K562 (cell line): ENCODE measurements around the gene LILRB3. TPM values are rescaled to one million over a fixed set of nuclear protein-coding genes. Genes with fewer than 3 reads are reported as not detected.

Experiments
- ATF1 ChIP-seq, 2 experiments: fragments of 450-650 bp in 1 of 2; IDR thresholded peaks; 2 replicates each; pipeline ENCODE4 v1.6.1; 2016; ENCODE audit warnings: missing compliant biosample characterization in 1 of 2, missing genetic modification characterization in 1 of 2
- CBFB ChIP-seq: sonication (generic); formaldehyde crosslinking; IDR thresholded peaks from 2 replicates; pipeline ENCODE4 v1.4.0; 2020; ENCODE audit warnings: mild to moderate bottlenecking, missing genetic modification reagents
- CCNT2 ChIP-seq: IDR thresholded peaks from 2 replicates; pipeline ENCODE4 v1.6.1; 2011; ENCODE audit warnings: borderline replicate concordance, low read depth, mild to moderate bottlenecking, moderate library complexity, mixed read lengths, low read length; ENCODE audit not compliant: insufficient read length; ENCODE audit errors: extremely low read depth
- FOXK2 ChIP-seq, 2 experiments: fragments of 450-650 bp; IDR thresholded peaks in 1 of 2; conservative IDR thresholded peaks in 1 of 2; 2 replicates each; pipeline ENCODE4 v1.6.1; 2016; ENCODE audit warnings: low read depth in 2 of 2, mild to moderate bottlenecking in 1 of 2
- FOXM1 ChIP-seq, 2 experiments: fragments of 450-650 bp in 1 of 2; sonication (generic) in 1 of 2; formaldehyde crosslinking in 1 of 2; IDR thresholded peaks; 2 replicates each; pipeline versions ENCODE4 v1.6.1 to v1.9.0; 2017 to 2022; ENCODE audit warnings: low read depth in 2 of 2, mild to moderate bottlenecking in 2 of 2, missing genetic modification reagents in 1 of 2, moderate library complexity in 1 of 2
- GMEB1 ChIP-seq: fragments of 250-450 bp; sonication (Bioruptor Pico); IDR thresholded peaks from 2 replicates; pipeline ENCODE4 v1.4.0; 2020; ENCODE audit warnings: mild to moderate bottlenecking
- GTF2E2 ChIP-seq: fragments of 200-800 bp; sonication (Bioruptor generic); IDR thresholded peaks from 2 replicates; pipeline ENCODE4 v1.6.1; 2016; ENCODE audit warnings: missing genetic modification characterization, missing compliant biosample characterization
- HNRNPLL ChIP-seq: fragments of 200-400 bp; formaldehyde crosslinking; IDR thresholded peaks from 2 replicates; pipeline ENCODE4 v1.6.1; 2017; ENCODE audit warnings: low read length, low read depth, mild to moderate bottlenecking; ENCODE audit not compliant: poor library complexity, severe bottlenecking
- KDM2B ChIP-seq: fragments of 250-450 bp; sonication (Bioruptor Pico); IDR thresholded peaks from 2 replicates; pipeline ENCODE4 v1.8.0; 2021; ENCODE audit warnings: mild to moderate bottlenecking, moderate library complexity
- KLF6 ChIP-seq: fragments of 250-450 bp; sonication (Bioruptor Pico); IDR thresholded peaks from 2 replicates; pipeline ENCODE4 v1.4.0; 2020; ENCODE audit warnings: mild to moderate bottlenecking, moderate library complexity, borderline replicate concordance
- SAFB ChIP-seq: fragments of 200-400 bp; formaldehyde crosslinking; IDR thresholded peaks from 2 replicates; pipeline ENCODE4 v1.6.1; 2017; ENCODE audit warnings: low read depth, low read length, borderline replicate concordance
- SMAD4 ChIP-seq: fragments of 250-450 bp; sonication (Bioruptor Pico); conservative IDR thresholded peaks from 2 replicates; pipeline ENCODE4 v1.8.0; 2021; ENCODE audit warnings: inconsistent platforms, mild to moderate bottlenecking, moderate library complexity
- SMC3 ChIP-seq: conservative IDR thresholded peaks from 2 replicates; pipeline ENCODE4 v1.6.1; 2011; ENCODE audit warnings: low read depth, low read length, improper control_type of control experiment; ENCODE audit not compliant: insufficient read depth
- THRAP3 ChIP-seq: fragments of 450-650 bp; IDR thresholded peaks from 2 replicates; pipeline ENCODE4 v1.6.1; 2016; ENCODE audit warnings: mild to moderate bottlenecking, inconsistent platforms, borderline replicate concordance
- VEZF1 ChIP-seq: fragments of 200-800 bp; sonication (Bioruptor generic); IDR thresholded peaks from 2 replicates; pipeline ENCODE4 v1.6.1; 2017; ENCODE audit warnings: missing genetic modification characterization, missing compliant biosample characterization
- ZBTB17 ChIP-seq: fragments of 450-650 bp; formaldehyde crosslinking; IDR thresholded peaks from 2 replicates; pipeline ENCODE4 v1.4.0; 2020; ENCODE audit warnings: mild to moderate bottlenecking
- ZNF121 ChIP-seq: sonication (generic); formaldehyde crosslinking; conservative IDR thresholded peaks from 2 replicates; pipeline ENCODE4 v1.8.0; 2022; ENCODE audit warnings: missing genetic modification reagents
- ZNF133 ChIP-seq: fragments of 250-450 bp; sonication (Bioruptor Pico); IDR thresholded peaks from 2 replicates; pipeline ENCODE4 v1.4.0; 2020; ENCODE audit warnings: mild to moderate bottlenecking
- ZNF263 ChIP-seq: sonication (generic); formaldehyde crosslinking; IDR thresholded peaks from 2 replicates; pipeline ENCODE4 v1.8.0; 2022; ENCODE audit warnings: mild to moderate bottlenecking, missing genetic modification reagents, borderline replicate concordance
- ZNF316 ChIP-seq: fragments of 450-650 bp; IDR thresholded peaks from 2 replicates; pipeline ENCODE4 v1.6.1; 2016
- ZNF431 ChIP-seq: sonication (generic); formaldehyde crosslinking; IDR thresholded peaks from 2 replicates; pipeline ENCODE4 v1.8.0; 2022; ENCODE audit warnings: mild to moderate bottlenecking, missing genetic modification reagents
- ZNF586 ChIP-seq: fragments of 450-650 bp; formaldehyde crosslinking; conservative IDR thresholded peaks from 2 replicates; pipeline ENCODE4 v1.4.0; 2020; ENCODE audit warnings: mild to moderate bottlenecking, moderate library complexity
- ZNF589 ChIP-seq: fragments of 200-800 bp; sonication (Bioruptor generic); IDR thresholded peaks from 2 replicates; pipeline ENCODE4 v1.6.1; 2016; ENCODE audit warnings: low read depth, missing genetic modification characterization, missing compliant biosample characterization
- polyA plus RNA-seq, 8 experiments: library from polyadenylated mRNA; depleted of rRNA in 4 of 8; stranded (reverse) in 5 of 8; unstranded in 3 of 8; fragments of >200 nt; fragmentation: Nextera tagmentation in 2 of 8; fragmentation: Illumina TruSeq in 1 of 8; extraction: Ambion mirVana in 2 of 8; extraction: Trizol in 1 of 8; gene quantifications; 2 replicates each; pipeline versions ENCODE4 v1.2.1 to v1.2.3, GENCODE V29; 2011 to 2014; ENCODE audit warnings: inconsistent platforms in 1 of 8, missing spikeins in 1 of 8
- total RNA-seq, 7 experiments: library from RNA; depleted of rRNA in 6 of 7; stranded (reverse); fragments of >200 nt in 6 of 7; fragmentation: Illumina TruSeq in 2 of 7; extraction: Trizol in 2 of 7; gene quantifications; 2 replicates each; pipeline versions ENCODE4 v1.2.1 to v1.2.3, GENCODE V29; 2011 to 2021; ENCODE audit warnings: low replicate concordance in 1 of 7

LILRB3 gene
- total and polyA plus RNA-seq, 9 of the 15 experiments (the other 6 are each of a cell fraction or from before 2014, with no cell fraction given), result 0.01 to 0.09 TPM; not detected in 7

GRCh38 chr19:54188215-54188871, 34.5 kb downstream of the LILRB3 start (continued):
- 0 out of 2 replicates have a peak, but pooled peaks have one; percentile 19 for TF ChIP-seq ZNF589 (CRISPR knock-in tag)
- peak; percentile 99 for TF ChIP-seq VEZF1 (CRISPR knock-in tag)
- no peak for TF ChIP-seq ZNF263 (CRISPR knock-in tag)
- TF ChIP-seq KDM2B (CRISPR knock-in tag), result no peak
- no peak for TF ChIP-seq ZBTB17 (CRISPR knock-in tag)
- no peak for TF ChIP-seq THRAP3
- peak; percentile 81 for TF ChIP-seq FOXM1 (IDR thresholded peaks at IDR 0.05; ENCODE audit: low read depth)
- TF ChIP-seq FOXM1 (CRISPR knock-in tag; IDR thresholded peaks at IDR 0.05; ENCODE audit: low read depth), result no peak
- no peak for TF ChIP-seq GMEB1 (CRISPR knock-in tag)
- TF ChIP-seq ZNF586 (CRISPR knock-in tag), result no peak
- TF ChIP-seq ATF1 (CRISPR knock-in tag; IDR thresholded peaks at IDR 0.05), result no peak
- TF ChIP-seq ATF1 (tag; IDR thresholded peaks at IDR 0.05), result peak; percentile 47; the same call in 1 of the 2 replicates
- no peak for TF ChIP-seq ZNF121 (CRISPR knock-in tag)
- no peak for TF ChIP-seq SAFB
- TF ChIP-seq CBFB (CRISPR knock-in tag), result no peak
- TF ChIP-seq CCNT2, result peak; percentile 51
- peak; percentile 24; the same call in 1 of the 2 replicates for TF ChIP-seq SMAD4 (CRISPR knock-in tag)
- TF ChIP-seq ZNF316, result no peak
- TF ChIP-seq ZNF133 (CRISPR knock-in tag), result no peak
- no peak for TF ChIP-seq ZNF431 (CRISPR knock-in tag)
- no peak for TF ChIP-seq FOXK2 (conservative IDR thresholded peaks at IDR 0.05 in 1 of 2, IDR thresholded peaks at IDR 0.05 in 1 of 2; ENCODE audit: low read depth in 2 of 2)
- TF ChIP-seq KLF6 (CRISPR knock-in tag), result no peak
- no peak for TF ChIP-seq SMC3
- peak; percentile 42; the same call in 1 of the 2 replicates for TF ChIP-seq GTF2E2 (tag)
- no peak for TF ChIP-seq HNRNPLL
